ENCODE measurements around the gene UBE2I.

UBE2I gene

GRCh38 chr16:1317479-1318267 lies 8.2 kb downstream of the UBE2I start:
- H3K9me2 ChIP-seq (replicated peaks; ENCODE audit: insufficient read depth, low read length): no peaks in the 10 kb centered on the region
- no peak overlapping the region for H3K9ac ChIP-seq (ENCODE audit: low read length)
- H2AFZ ChIP-seq (ENCODE audit: low read length): no peak overlapping the region
- DNase-seq: no peak
- no peaks in the 10 kb centered on the region for H3K4me1 ChIP-seq (ENCODE audit: low read length)
- H3K27ac ChIP-seq (ENCODE audit: low read length): no peak overlapping the region
- H3K36me3 ChIP-seq (replicated peaks; ENCODE audit: insufficient read depth, low read length): peaks cover 15% of the 10 kb centered on the region
- H4K20me1 ChIP-seq (ENCODE audit: insufficient read depth, low read length): peaks cover 18% of the 10 kb centered on the region
- H3K27me3 ChIP-seq (replicated peaks; ENCODE audit: insufficient read depth, low read length): no peaks in the 10 kb centered on the region
- TF ChIP-seq EZH2phosphoT487 (IDR thresholded peaks at IDR 0.05; ENCODE audit: low read length): no peak
- no peak for TF ChIP-seq CTCF (IDR thresholded peaks at IDR 0.05; ENCODE audit: low read length)
- no peak for TF ChIP-seq EZH2 (optimal IDR thresholded peaks at IDR 0.05; ENCODE audit: low read depth, low read length)
- H3K4me3 ChIP-seq (ENCODE audit: low read length): no peak overlapping the region
- H3K79me2 ChIP-seq (ENCODE audit: low read length): peaks cover 66% of the 10 kb centered on the region
- H3K9me3 ChIP-seq (replicated peaks; ENCODE audit: insufficient read depth, low read length): no peaks in the 10 kb centered on the region
- no peaks in the 10 kb centered on the region for H3F3A ChIP-seq (ENCODE audit: insufficient read depth, low read length)
- H3K4me2 ChIP-seq (ENCODE audit: low read depth, low read length): no peak overlapping the region

GRCh38 chr16:1318268-1318545 lies 8.8 kb downstream of the UBE2I start:
- H3K9me2 ChIP-seq (replicated peaks; ENCODE audit: insufficient read depth, low read length): no peaks in the 10 kb centered on the region
- no peaks in the 10 kb centered on the region for H3K9me3 ChIP-seq (replicated peaks; ENCODE audit: insufficient read depth, low read length)
- no peak overlapping the region for H3K27ac ChIP-seq (ENCODE audit: low read length)
- H3K36me3 ChIP-seq (replicated peaks; ENCODE audit: insufficient read depth, low read length): peaks cover 15% of the 10 kb centered on the region
- no peaks in the 10 kb centered on the region for H3K27me3 ChIP-seq (replicated peaks; ENCODE audit: insufficient read depth, low read length)
- H3K4me2 ChIP-seq (ENCODE audit: low read depth, low read length): no peak overlapping the region
- no peaks in the 10 kb centered on the region for H3F3A ChIP-seq (ENCODE audit: insufficient read depth, low read length)
- DNase-seq: no peak
- TF ChIP-seq CTCF (IDR thresholded peaks at IDR 0.05; ENCODE audit: low read length) (no peak), EZH2 (optimal IDR thresholded peaks at IDR 0.05; ENCODE audit: low read depth, low read length) (no peak), EZH2phosphoT487 (IDR thresholded peaks at IDR 0.05; ENCODE audit: low read length) (no peak)
- no peaks in the 10 kb centered on the region for H3K4me1 ChIP-seq (ENCODE audit: low read length)
- no peak overlapping the region for H3K4me3 ChIP-seq (ENCODE audit: low read length)
- H3K9ac ChIP-seq (ENCODE audit: low read length): no peak overlapping the region
- no peak overlapping the region for H2AFZ ChIP-seq (ENCODE audit: low read length)
- H3K79me2 ChIP-seq (ENCODE audit: low read length): peaks cover 60% of the 10 kb centered on the region
- H4K20me1 ChIP-seq (ENCODE audit: insufficient read depth, low read length): peaks cover 13% of the 10 kb centered on the region

GRCh38 chr16:1319041-1319440 lies 9.6 kb downstream of the UBE2I start:
- H4K20me1 ChIP-seq (ENCODE audit: insufficient read depth, low read length): peaks cover 6% of the 10 kb centered on the region; the same call in 1 of the 2 replicates
- no peaks in the 10 kb centered on the region for H3K4me1 ChIP-seq (ENCODE audit: low read length)
- no peak overlapping the region for H3K9ac ChIP-seq (ENCODE audit: low read length)
- no peak for DNase-seq
- no peak overlapping the region for H3K4me3 ChIP-seq (ENCODE audit: low read length)
- TF ChIP-seq CTCF (IDR thresholded peaks at IDR 0.05; ENCODE audit: low read length) (no peak), EZH2phosphoT487 (IDR thresholded peaks at IDR 0.05; ENCODE audit: low read length) (no peak), EZH2 (optimal IDR thresholded peaks at IDR 0.05; ENCODE audit: low read depth, low read length) (no peak)
- H3K9me3 ChIP-seq (replicated peaks; ENCODE audit: insufficient read depth, low read length): no peaks in the 10 kb centered on the region
- peaks cover 52% of the 10 kb centered on the region for H3K79me2 ChIP-seq (ENCODE audit: low read length)
- no peak overlapping the region for H3K27ac ChIP-seq (ENCODE audit: low read length)
- H3K4me2 ChIP-seq (ENCODE audit: low read depth, low read length): no peak overlapping the region
- H3F3A ChIP-seq (ENCODE audit: insufficient read depth, low read length): no peaks in the 10 kb centered on the region
- no peaks in the 10 kb centered on the region for H3K9me2 ChIP-seq (replicated peaks; ENCODE audit: insufficient read depth, low read length)
- no peak overlapping the region for H2AFZ ChIP-seq (ENCODE audit: low read length)
- peaks cover 15% of the 10 kb centered on the region for H3K36me3 ChIP-seq (replicated peaks; ENCODE audit: insufficient read depth, low read length)
- no peaks in the 10 kb centered on the region for H3K27me3 ChIP-seq (replicated peaks; ENCODE audit: insufficient read depth, low read length)
